ENCODE data around the gene MOB1A.
"Not testable (repeated sequence)": the region's sequence is repeated elsewhere in the genome, so short reads cannot be mapped to it uniquely, and the experiment has no call there.

MOB1A gene

DNA sequence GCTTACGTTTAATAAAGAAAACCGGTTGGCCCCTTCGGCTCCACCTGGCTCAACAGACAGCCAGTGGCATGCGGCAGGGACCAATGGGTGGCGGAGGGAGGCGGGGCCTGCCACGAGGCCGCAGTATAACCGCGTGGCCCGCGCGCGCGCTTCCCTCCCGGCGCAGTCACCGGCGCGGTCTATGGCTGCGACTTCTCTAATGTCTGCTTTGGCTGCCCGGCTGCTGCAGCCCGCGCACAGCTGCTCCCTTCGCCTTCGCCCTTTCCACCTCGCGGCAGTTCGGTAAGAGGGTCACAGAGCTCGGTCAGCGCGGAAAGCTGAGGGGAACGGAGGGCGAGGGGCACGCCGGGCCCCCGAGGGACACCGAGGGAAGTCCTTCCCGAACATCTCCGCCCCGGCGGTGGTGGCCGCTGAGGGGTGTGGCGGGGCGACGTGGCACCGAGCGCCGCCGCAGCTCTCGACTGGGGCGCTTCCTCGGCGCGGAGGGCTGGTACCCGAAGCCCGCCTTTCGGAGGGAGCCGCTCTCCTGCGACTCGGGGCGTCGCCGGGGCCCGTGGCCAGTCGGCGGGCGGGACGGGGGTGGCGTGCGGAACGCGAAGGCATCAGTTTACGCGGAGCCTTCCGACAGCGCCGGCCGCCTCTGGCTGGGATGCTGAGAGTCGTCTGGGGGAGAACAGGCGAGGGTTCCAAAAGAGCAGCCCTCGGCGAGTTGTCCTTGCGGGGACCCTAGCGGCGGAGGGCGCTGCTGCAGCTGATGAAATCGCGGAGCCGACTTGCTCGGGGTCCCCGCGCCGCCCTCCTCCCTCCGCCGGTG lies 20.0 kb upstream of the MOB1A start, which contains the start of gene MTHFD2:
Gene MTHFD2 (plus strand): TSS at position 155 of the 814 bp plus-strand sequence. CDS start 27 bp downstream, at position 182.
- DNase-seq (ENCODE audit: low read depth in 2 of 2), result peak; percentile 62 to 81

- no peak for DNase-seq (ENCODE audit: low read depth in 2 of 2)
Observed at GRCh38 chr2:74198023-74198460, 19.4 kb upstream of the MOB1A start.

DNA sequence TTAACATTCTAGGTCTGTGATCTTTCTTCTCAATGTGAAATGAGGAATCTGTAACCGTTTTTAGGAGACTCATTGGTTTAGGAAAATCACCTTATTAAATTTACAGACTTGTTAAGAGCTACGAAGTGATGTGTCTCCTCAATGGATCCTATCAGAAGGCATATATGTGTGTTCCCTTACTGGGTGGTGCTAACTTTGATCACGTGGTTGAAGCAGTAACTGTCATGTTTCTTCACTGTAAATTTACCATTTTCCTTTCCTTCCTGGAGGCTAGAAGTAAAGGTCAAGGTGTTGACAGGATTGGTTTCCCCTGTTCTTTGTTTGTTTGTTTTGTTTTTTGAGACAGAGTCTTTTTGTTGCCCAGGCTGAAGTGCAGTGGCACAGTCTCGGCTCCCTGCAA lies 18.4 kb upstream of the MOB1A start:
- no peak for DNase-seq (ENCODE audit: low read depth in 2 of 2)

DNA sequence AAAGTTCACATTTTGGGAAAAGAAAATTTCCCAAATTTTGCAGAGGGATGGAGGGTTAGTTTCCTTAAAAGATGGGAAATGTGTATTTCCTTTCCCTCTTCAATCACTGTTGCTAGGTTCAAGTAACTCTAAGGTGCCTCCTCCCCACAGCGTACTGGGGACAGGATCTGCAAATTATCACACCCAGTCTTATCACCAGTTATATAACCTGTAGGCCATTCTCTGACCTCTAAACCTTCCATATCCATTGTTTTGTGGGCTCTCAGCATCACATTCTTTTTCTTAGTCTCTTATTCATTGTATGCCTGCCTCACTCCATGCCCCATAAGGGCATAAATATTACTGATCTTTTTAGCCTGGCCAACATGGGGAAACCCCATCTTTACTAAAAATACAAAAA lies 16.1 kb upstream of the MOB1A start:
- no peak for DNase-seq (ENCODE audit: low read depth in 2 of 2)

DNA sequence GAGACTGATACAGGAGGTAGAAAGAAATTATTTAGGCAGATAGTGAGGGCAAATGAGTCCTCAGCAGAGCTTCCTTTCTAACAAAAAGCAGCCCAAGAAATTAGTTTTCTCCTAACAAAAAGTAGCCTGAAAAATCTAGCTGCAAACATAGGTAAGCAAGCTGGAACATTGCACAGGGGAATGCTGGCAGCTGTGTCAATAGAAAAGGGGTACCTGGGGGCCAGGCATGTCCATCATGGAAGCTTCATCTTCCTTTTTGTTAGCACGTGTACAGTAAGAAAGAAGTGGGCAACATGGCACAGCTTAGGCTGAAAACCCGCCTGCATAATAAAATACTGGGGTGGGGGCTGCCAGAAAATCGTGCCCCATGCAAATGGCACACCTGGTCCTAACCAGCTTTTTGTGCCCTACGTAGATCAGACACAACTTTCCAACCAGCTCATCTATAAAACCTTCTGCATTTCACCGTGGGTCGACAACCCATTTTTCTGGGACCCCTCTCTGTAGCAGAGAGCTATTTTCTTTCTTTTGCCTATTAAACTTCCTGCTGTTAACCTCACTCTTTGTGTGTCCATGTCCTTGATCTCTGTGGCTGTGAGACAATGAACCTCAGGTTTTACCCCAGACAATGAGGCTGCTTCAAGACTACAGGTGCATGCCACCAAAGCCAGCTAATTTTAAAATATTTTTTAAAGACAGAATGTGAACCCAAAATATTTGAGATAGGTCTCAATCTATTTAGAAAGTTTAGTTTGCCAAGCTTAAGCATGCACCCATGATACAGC lies 13.1 kb upstream of the MOB1A start:
- DNase-seq (ENCODE audit: low read depth in 2 of 2), result no peak

- no peak for DNase-seq (ENCODE audit: low read depth in 2 of 2)
Observed at GRCh38 chr2:74188696-74189095, 10.0 kb upstream of the MOB1A start.

GRCh38 chr2:74188018-74188601 lies 9.4 kb upstream of the MOB1A start:
- no peak for DNase-seq (ENCODE audit: low read depth in 2 of 2)

GRCh38 chr2:74186706-74187105 lies 8.0 kb upstream of the MOB1A start:
- DNase-seq (ENCODE audit: low read depth in 2 of 2), result not testable (repeated sequence)

DNA sequence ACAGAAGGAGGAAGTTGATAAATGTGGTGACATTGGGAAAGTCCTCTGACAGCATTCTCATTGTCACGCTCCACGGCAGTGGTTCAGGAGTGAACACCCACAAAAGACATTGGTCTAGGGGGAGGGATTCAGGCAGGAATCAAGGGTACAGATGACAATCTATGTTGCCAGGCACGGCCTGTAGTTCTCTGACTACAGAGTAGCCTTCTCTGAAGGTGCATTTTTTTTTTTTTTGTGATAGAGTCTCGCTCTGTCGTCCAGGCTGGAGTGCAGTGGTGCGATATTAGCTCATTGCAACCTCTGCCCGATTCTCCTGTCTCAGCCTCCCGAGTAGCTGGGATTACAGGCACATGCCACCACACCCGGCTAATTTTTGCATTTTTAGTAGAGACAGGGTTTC lies 7.4 kb upstream of the MOB1A start:
- DNase-seq (ENCODE audit: low read depth in 2 of 2), result no peak

DNA sequence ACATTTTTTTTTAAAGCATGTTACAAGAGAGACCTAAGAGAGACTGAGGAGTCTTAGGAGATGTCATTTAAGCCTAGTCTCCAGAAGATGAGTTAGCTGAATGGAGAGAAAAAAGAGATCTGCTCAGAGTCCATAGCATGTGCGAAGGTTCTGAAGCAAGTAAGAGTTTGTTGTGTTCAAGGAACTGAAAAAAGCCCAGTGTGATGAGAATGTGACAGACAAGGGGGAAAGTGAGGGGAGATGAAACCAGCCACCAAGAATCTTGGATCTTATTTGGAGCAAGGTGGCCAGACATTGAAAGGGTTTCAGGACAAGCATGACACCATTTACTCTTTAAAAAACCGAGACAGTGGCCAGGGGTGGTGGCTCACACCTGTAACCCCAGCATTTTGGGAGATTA lies 5.2 kb upstream of the MOB1A start:
- no peak for DNase-seq (ENCODE audit: low read depth in 2 of 2)

- no peak for DNase-seq (ENCODE audit: low read depth in 2 of 2)
Observed at GRCh38 chr2:74181739-74182138, 3.1 kb upstream of the MOB1A start.

DNA sequence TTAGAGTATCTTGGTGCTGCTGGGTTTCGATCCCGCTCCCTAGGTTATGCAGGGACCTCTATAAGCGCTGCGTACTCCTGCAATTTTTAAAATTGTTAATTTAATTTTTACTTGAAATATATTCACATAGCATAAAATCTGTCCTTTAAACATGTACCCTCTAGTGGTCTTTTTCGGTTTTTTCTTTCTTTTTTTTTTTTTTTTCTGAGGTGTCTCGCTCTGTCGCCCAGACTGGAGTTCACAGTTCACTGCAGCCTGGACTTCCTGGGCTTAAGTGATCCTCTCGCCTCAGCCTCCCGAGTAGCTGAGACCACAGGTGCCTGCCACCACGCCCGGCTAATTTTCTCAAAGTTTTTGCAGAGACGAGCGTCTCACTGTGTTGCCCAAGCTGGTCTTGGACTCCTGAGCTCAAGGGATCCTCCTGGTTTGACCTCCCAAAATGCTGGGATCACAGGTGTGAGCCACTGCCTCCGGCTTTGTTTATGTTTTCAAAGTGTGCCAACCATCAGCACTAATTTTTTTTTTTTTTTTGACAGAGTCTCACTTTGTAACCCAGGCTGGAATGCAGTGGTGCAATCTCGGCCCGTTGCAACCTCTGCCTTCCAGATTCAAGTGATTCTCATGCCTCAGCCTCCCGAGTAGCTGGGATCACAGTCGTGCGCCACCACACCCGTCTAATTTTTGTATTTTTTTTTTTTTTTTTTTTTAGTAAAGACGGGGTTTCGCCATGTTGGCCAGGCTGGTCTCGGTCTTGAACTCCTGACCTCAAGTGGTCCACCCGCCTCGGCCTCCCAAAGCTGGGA lies 585 bp upstream of the MOB1A start:
- no peak for DNase-seq (ENCODE audit: low read depth in 2 of 2)

DNA sequence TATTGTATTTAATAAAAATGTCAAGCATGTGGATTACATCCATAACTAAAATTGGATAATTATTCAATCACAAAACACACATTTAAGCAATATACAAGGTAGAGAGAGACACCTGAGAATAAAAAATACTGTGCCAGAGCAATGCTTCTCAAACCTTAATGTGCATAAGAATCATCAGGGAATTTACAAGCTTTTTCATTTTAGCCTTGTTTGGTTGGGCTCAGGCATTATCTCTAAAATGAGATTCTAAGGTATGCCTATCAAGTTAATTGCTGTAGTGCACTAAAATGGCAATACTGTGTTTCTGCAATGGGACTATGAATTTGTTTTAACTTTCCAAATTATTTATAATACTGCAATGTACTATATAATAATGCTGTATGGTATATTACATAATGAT lies 983 bp downstream of the MOB1A start:
- no peak for DNase-seq (ENCODE audit: low read depth in 2 of 2)

DNA sequence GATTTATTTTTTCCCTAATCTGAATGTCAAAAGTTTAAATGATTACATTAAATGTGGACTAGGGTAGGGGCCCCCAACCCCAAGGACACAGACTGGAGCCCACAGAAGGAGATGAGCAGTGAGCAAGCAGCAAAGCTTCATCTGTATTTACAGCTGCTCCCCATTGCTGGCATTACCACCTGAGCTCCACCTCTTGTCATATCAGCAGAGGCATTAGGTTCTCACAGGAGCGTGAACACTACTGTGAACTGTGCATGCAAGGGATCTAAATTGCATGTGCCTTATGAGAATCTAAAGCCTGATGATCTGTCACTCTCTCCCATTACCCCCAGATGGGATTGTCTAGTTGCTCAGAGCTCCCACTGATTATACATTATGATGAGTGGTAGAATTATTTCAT lies 3.8 kb downstream of the MOB1A start:
- no peak for DNase-seq (ENCODE audit: low read depth in 2 of 2)

- DNase-seq (ENCODE audit: low read depth in 2 of 2), result no peak
Observed at GRCh38 chr2:74168739-74169138, 9.9 kb downstream of the MOB1A start.

- DNase-seq (ENCODE audit: low read depth in 2 of 2), result no peak
Observed at GRCh38 chr2:74164761-74165160, 13.9 kb downstream of the MOB1A start.

DNA sequence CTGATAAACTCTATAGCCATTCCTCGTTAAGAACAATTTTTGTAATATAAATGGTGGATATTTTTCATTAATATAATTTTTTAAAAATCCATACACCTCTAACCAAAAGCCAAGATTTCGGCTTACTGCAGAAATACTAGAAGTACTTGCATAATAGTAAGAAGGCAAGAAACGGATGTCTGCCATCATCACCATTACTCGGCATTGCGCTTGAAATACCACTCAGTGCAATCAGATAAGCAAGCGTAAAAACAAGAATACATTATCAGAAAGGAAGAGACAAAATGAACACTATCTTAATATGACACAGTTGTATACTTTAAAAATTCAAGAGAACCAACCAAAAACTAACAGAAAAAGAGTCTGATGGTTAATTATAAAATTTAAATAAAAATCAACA lies 15.7 kb downstream of the MOB1A start:
- no peak for DNase-seq (ENCODE audit: low read depth in 2 of 2)

GRCh38 chr2:74155830-74156229 lies 22.8 kb downstream of the MOB1A start:
- DNase-seq (ENCODE audit: low read depth in 2 of 2), result no peak

DNA sequence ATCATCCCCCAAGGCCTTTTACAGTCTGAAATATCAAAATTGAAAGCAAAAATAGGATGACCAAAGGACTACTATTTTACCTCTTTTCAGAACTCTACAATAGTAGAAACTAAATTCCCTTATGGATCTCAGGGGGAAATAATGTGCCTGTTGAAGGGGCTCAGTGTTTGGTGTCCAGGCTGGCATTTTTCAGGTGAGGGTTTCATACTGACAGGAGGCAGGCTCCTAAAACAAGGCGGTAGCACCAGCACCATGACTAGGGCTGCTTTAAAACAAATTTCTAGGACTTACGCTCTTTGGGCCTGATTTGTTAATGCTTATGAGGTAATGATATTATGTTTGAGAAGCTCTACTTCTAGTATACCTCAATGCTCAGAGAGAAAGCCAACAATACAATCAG lies 25.7 kb downstream of the MOB1A start:
- no peak for DNase-seq (ENCODE audit: low read depth in 2 of 2)

- DNase-seq (ENCODE audit: low read depth in 2 of 2), result no peak
Observed at GRCh38 chr2:74149570-74150319, 28.9 kb downstream of the MOB1A start.

DNA sequence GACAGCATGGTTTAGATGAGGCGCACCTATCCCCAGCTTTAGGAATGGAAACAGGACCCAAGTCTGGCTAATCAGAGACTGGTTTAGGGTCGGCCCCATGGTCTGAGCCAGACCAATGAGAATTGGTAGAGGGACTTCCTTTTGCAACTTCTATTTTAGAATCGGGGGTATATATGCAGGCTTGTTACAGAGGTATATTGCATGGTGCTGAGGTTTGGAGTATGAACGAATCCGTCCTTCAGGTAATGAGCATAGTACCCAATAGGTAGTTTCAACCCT lies 29.5 kb downstream of the MOB1A start:
- no peak for DNase-seq (ENCODE audit: low read depth in 2 of 2)
